NB4 (cell line): ENCODE measurements around the gene MYH1.

Source experiments
- DNase-seq: peaks from one replicate; pipeline ENCODE4 v3.0.0; 2010; ENCODE audit warnings: low read depth
- H3K4me3 ChIP-seq: one replicate; pipeline ENCODE4 v1.5.1; 2011; ENCODE audit warnings: mild to moderate bottlenecking, low read depth, low read length, moderate library complexity
- CTCF ChIP-seq: IDR thresholded peaks from one replicate; pipeline ENCODE4 v1.5.1; 2012; ENCODE audit warnings: low read depth, low read length
- MYC ChIP-seq: IDR thresholded peaks from 2 replicates; pipeline ENCODE4 v1.6.1; 2011; ENCODE audit warnings: low read depth, low read length
- POLR2A ChIP-seq: IDR thresholded peaks from 2 replicates; pipeline ENCODE4 v1.6.1; 2011; ENCODE audit warnings: mild to moderate bottlenecking; ENCODE audit not compliant: insufficient read length; ENCODE audit errors: extremely low read depth
- TF ChIP-seq, protein P1 (sequence below): IDR thresholded peaks from 2 replicates; pipeline ENCODE4 v1.6.1; 2011; ENCODE audit warnings: low read depth, low read length

Gene MYH1

DNA sequence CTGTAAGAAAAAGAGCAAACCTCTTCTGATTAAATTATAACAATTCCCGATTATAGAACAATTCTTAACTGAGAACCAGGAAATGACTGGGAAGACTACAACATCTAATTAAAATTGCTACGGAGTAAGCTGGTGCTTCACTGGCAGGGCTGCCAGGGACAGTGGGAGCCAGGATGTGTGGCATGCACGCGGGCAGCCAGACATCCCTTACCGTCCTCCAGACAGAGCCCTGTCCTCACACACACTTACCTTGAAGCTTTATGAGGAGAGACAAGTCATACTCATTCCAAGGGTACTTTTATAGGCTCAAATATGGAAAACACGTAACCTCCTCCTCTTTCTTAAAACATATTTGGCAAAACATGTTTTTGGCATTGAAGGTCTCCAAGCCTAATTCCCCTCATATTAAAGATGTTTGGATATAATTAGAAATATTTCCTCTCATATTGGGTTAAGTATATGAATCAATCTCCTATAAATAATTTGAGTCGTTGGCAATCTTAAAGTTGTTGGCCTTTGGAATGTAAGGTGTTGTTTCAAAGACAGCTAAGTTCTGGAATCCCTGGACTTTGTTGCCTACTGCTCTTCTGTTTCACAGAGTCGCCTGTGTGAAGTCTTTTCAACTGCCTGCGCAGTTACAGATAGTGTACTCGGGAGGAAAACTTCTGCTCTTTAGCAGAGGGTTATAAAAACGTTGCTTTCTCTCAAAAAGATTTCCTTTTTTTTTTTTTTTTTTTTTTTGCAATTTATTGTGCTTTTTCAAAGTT lies at the start of gene MYH1:
MYH1 (minus strand) TSS at position 272 of the 767 bp plus-strand sequence. CDS start 1,900 bp downstream, outside the sequence.
- no peak for DNase-seq

DNA sequence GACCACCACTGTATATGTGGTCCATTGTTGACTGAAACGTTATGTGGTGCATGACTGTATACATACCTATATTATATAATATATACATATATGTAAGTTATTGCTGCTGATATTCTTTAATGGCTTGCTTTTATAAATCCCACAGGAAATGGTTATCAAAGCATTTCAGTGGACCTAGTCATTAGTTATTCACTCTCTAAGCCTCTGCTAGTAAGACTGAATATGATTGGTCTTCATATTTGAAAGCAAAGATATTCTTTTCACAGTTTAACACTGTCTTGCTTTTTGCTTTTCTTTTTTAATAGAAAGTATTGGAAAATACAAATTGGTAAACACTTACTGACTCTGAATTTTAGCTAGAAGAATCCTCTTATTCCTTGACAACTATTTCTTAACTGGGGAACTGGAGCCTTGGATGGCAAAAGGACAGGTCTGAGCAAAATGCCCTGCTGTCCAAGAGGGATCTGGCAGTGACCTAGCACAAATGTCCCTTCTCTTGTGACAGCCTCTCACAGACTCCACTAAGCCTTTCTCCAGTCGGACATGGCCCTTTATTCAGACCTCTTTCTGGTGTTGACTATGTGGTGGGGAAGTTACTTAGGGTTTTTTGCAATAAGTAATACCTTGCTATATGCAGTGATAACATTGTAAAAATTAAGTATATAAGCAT lies 45.8 kb upstream of the MYH1 start:
- no peak overlapping the region for H3K4me3 ChIP-seq
- TF ChIP-seq POLR2A: no peak
- TF ChIP-seq MYC: no peak
- TF ChIP-seq, protein P1, sequence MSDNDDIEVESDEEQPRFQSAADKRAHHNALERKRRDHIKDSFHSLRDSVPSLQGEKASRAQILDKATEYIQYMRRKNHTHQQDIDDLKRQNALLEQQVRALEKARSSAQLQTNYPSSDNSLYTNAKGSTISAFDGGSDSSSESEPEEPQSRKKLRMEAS: no peak
- no peak for TF ChIP-seq CTCF
- DNase-seq: no peak

More for the DNA sequence above, at the start of gene MYH1:
- no peak for TF ChIP-seq MYC
- H3K4me3 ChIP-seq: no peak within 1 kb of the TSS

GRCh38 chr17:10558049-10558448 lies 39.7 kb upstream of the MYH1 start:
- DNase-seq: no peak
- TF ChIP-seq, protein P1: no peak
- TF ChIP-seq CTCF (no peak), MYC (no peak), POLR2A (no peak)
- no peak overlapping the region for H3K4me3 ChIP-seq

- H3K4me3 ChIP-seq: no peak overlapping the region
- no peak for TF ChIP-seq CTCF
- TF ChIP-seq, protein P1: no peak
- TF ChIP-seq MYC: no peak
- TF ChIP-seq POLR2A: no peak
- no peak for DNase-seq
Measured at GRCh38 chr17:10557422-10557821, 39.1 kb upstream of the MYH1 start.

GRCh38 chr17:10556301-10557005 lies 38.1 kb upstream of the MYH1 start:
- H3K4me3 ChIP-seq: no peak overlapping the region
- no peak for DNase-seq
- TF ChIP-seq CTCF: no peak
- TF ChIP-seq, protein P1: no peak
- TF ChIP-seq MYC: no peak
- TF ChIP-seq POLR2A: no peak

DNA sequence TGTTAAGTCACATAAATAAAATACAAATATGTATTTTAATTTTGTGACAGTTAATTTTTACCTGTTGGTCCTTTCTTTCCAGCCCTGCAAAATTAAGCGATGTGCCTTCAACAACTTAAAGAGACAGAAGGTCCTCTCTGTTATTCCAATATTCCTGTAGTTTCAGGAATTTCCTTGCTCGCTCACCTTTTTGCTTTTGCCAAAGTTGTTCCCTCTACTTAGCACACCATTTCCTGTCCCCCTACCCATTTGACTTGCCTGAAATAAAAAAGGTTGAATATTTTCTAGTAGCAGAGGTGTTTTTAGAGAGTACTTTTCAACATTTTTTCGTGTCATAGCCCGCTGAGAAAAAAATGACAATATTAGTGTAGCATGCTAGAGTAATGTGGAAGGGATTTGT lies 31.7 kb upstream of the MYH1 start:
- TF ChIP-seq, protein P1: no peak
- TF ChIP-seq CTCF (no peak), MYC (no peak), POLR2A (no peak)
- no peak for DNase-seq
- no peak overlapping the region for H3K4me3 ChIP-seq
